ES-I3 (cell line): ENCODE results near the gene NHLRC4.
"Not testable (repeated sequence)": the region's sequence is repeated elsewhere in the genome, so short reads cannot be mapped to it uniquely, and the experiment has no call there.

Source experiments
- H3K36me3 ChIP-seq: 2 replicates; pipeline ENCODE4 v1.6.1; 2013; ENCODE audit warnings: mild to moderate bottlenecking, low read length, control low read depth, moderate library complexity; ENCODE audit not compliant: insufficient read depth
- H3K4me1 ChIP-seq: 2 replicates; pipeline ENCODE4 v1.6.1; 2013; ENCODE audit warnings: mild to moderate bottlenecking, control low read depth, low read length; ENCODE audit not compliant: insufficient read depth
- H3K9ac ChIP-seq: 2 replicates; pipeline ENCODE4 v1.6.1; 2013; ENCODE audit warnings: low read depth, mild to moderate bottlenecking, low read length, moderate library complexity
- H3K9me3 ChIP-seq: 2 replicates; pipeline ENCODE4 v1.6.1; 2013; ENCODE audit warnings: mild to moderate bottlenecking, low read length, moderate library complexity; ENCODE audit not compliant: control insufficient read depth, insufficient read depth

NHLRC4 gene

DNA sequence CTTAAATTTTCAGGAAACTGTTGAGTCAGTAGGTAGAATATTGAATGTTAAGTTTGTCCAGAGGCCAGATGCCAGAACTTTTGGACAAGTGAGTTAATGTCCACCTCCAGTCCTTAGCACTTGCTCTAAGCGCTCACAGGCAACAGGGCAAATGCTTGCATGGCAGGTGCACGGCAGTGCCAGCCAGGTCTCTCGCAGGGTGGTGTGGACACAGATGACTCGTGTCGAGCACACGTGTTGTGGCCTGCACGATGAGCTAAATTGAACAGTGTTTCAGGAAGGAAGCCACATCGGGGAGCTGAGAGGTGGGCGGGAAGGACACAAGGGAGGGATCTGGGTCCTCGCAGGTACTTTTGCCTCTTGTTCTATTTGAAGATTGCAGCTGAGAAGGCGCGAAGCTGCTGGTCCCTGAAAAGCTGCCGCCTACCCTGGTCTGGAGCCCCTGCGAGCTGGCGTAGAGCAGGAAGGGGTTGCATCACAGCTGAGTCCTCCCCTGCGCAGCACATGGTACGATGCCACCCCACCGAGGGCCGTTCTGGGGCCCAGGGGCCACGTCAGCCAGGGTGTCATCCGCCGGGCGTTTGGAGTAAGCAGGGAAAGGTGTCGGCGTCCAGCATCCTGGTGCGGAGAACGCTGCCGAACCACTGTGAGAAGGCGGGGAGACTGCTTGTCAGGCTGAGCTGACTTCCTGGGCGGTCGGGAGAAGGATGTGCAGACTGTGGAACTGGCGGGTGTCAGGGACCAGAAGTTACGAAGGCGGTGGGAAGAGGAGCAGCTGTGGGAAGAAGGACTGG lies 29.3 kb downstream of the NHLRC4 start:
- no peaks in the 10 kb centered on the region for H3K9me3 ChIP-seq
- no peak overlapping the region for H3K9ac ChIP-seq
- no peaks in the 10 kb centered on the region for H3K4me1 ChIP-seq
- H3K36me3 ChIP-seq: no peaks in the 10 kb centered on the region

DNA sequence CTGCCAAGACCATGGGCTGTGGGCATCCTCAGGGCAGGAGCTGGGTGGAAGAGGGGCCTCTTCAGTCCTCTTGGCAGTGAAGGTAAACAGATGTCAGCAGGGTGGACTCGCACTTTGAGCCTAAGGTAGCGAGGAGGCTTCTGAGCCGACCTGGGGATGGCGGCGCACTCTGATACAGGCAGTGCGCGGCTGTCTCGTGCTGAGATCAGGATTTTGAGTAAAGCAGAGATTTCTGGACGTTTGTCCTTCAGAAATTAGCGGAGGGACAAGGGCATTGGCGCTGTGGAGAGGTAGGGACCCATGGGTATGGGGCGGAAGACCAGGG lies 29.9 kb downstream of the NHLRC4 start:
- H3K9ac ChIP-seq: no peak overlapping the region
- no peaks in the 10 kb centered on the region for H3K9me3 ChIP-seq
- H3K36me3 ChIP-seq: no peaks in the 10 kb centered on the region
- no peaks in the 10 kb centered on the region for H3K4me1 ChIP-seq

DNA sequence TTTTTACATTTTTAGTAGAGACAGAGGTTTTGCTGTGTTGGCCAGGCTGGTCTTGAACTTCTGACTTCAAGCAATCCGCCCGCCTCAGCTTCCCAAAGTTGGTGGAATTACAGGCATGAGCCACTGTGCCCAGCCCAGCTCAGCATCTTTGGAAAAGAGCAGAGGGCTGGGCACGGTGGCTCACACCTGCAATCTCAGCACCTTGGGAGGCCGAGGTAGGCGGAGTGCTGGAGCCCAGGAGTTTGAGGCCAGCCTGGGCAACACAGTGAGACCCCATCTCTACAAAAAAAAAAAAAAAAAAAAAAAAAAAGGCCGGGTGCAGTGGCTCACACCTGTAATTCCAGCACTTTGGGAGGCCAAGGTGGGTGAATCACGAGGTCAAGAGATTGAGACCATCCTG lies 30.9 kb downstream of the NHLRC4 start:
- not testable (repeated sequence) for H3K4me1 ChIP-seq, H3K36me3 ChIP-seq, H3K9ac ChIP-seq, H3K9me3 ChIP-seq

DNA sequence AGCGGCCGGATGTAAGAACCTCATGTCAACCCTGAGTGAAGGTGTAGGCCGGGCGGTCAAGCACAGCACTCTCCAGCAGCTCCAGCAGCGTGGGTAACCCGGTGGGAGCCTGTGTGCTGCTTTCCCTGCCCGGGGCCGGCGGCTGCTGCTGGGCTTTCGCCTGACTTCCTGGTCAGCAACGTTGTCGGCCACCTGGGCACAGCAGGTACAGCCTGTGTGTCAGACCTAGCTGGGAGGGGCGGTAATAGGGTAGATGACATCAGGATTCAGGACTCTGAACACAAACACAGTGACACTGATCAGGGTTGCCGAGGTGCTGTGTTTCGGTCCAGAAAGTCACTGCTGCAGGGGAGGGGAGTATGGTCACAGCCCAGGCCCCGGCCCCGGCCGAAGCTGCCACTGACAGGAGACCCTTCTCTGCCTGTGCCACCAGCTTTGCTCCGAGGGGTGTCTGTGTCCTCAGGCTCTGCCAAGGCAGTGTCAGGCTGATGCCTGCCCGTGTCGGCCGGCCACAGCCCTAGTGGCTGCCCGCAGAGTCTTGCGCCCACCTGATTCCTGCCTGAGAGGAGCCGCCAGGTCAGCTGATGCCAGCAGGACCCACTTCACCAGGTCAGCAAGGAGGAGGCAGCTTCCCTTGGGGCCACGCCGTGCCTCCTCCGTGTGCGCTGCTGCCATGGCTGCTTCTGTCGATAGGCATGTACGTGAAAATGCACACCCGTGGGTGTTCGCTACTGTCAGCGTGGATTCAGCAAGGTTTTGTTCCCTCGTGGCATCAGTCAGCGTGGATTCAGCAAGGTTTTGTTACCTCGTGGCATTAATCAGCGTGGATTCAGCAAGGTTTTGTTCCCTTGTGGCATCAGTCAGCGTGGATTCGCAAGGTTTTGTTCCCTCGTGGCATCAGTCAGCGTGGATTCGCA lies 32.3 kb downstream of the NHLRC4 start:
- Histone ChIP-seq H3K4me1 (no peaks in the 10 kb centered on the region), H3K9me3 (no peaks in the 10 kb centered on the region), H3K36me3 (no peaks in the 10 kb centered on the region), H3K9ac (no peak overlapping the region)

DNA sequence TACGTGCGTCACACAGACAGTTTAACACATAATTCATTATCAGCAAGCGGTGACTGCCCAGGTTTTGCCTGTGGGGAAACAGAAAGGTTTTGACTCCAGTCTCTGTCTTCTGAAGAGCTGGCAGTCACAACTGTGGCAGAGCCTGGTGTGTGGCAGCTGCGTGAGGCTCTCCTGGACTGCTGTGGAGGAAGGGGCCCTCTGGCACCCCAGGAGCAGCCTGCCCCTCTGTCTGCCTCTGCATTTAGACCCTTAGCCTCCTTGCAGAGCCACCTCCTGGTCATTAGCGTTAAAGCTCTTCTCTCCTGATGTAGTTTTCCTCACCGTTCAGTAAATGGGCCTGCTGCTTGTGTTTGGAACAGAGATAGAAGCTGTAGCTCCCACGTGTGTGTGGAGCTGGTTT lies 34.0 kb downstream of the NHLRC4 start:
- Histone ChIP-seq H3K4me1 (no peaks in the 10 kb centered on the region), H3K36me3 (no peaks in the 10 kb centered on the region)

DNA sequence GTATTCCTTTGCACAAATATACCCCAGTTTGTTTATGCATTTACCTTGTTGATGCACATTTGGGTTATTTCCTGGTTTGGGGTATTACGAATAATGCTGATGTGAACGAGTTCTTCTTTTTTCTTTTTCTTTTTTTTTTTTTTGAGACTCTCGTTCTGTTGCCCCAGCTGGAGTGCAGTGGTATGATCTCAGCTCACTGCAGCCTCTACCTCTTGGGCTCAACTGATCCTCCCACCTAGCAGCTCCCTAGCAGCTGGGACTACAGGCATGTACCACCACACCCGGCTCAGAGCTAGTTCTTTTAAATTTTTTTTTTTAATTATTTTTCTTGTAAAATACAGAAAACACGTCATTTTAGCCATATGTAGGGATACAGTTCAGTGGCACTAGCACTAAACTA lies 37.1 kb downstream of the NHLRC4 start:
- no peaks in the 10 kb centered on the region; the same call in 1 of the 2 replicates for H3K9me3 ChIP-seq
- H3K4me1 ChIP-seq: no peaks in the 10 kb centered on the region
- H3K36me3 ChIP-seq: no peaks in the 10 kb centered on the region
- H3K9ac ChIP-seq: no peak overlapping the region

More for the DNA sequence above, 34.0 kb downstream of the NHLRC4 start:
- no peaks in the 10 kb centered on the region; the same call in 1 of the 2 replicates for H3K9me3 ChIP-seq
- H3K9ac ChIP-seq: no peak overlapping the region

DNA sequence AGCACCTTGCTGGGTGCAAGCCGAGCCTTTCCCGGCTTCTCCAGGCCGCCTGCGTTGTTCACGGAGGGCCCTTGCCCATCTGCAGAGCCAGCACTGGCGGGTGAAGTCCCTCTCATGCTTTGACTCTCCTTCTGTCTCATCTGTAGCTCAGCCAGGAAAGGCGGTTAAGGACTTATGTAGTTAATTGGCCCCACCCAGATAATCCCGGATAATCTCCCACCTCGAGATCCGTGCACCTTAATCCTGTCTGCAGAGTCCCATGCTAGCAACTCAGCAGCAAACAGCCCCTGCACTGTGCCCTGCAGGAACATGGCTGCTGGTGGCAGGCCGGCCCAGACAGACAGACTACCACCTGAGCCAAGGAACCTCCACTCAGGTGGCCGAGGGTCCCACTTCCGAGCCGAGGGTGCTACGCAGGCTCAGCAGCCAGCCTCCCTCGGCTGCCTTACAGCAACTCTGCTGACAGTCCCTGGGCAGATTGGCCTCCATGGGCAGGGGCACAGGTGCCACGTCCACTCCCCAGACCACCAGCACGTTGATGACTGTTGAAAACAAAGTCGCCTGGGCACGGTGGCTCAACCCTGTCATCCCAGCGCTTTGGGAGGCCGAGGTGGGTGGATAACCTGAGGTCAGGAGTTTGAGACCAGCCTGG lies 40.0 kb downstream of the NHLRC4 start:
- no peaks in the 10 kb centered on the region for H3K36me3 ChIP-seq
- 0 out of 2 replicates have a peak, but pooled peaks cover 3% of the 10 kb centered on the region for H3K4me1 ChIP-seq
- H3K9me3 ChIP-seq: no peaks in the 10 kb centered on the region; the same call in 1 of the 2 replicates
- no peak overlapping the region for H3K9ac ChIP-seq

DNA sequence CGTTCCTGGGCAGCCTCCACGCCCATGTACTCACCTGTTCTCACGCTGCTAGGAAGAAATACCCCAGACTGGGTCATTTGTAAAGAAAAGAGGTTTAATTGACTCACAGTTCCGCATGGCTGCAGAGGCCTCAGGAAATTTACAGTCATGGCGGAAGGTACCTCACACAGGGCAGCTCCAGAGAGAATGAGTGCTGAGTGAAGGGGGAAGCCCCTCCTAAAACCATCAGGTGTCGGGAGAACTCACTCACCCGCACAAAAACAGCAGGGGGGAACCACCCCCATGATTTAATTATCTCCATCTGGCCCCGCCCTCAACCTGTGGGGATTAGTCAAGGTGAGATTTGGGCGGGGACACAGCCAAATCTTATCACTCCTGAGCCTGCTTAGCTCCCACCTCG lies 41.2 kb downstream of the NHLRC4 start:
- no peaks in the 10 kb centered on the region for H3K36me3 ChIP-seq
- no peaks in the 10 kb centered on the region; the same call in 1 of the 2 replicates for H3K9me3 ChIP-seq
- no peak overlapping the region for H3K9ac ChIP-seq
- H3K4me1 ChIP-seq: 0 out of 2 replicates have a peak, but pooled peaks cover 3% of the 10 kb centered on the region

DNA sequence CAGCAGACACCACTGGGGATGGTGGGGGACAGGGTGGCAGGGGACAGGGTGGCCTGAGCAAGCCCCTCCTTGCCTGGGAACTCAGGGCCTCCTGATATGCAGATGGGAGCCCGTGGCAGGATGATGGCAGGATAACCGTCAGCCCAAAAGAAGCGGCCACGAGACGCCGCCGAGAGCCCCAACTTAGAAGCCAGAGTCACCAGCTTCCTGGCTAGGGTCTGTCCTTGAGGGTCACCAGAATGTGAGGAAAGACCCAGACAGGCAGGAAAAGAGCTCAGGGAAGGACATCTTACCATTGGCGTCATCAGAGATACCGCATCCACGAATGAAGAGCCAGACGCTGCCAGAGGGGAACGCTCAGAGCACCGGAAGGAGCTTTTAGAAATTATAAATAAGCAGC lies 42.5 kb downstream of the NHLRC4 start:
- no peaks in the 10 kb centered on the region; the same call in 1 of the 2 replicates for H3K9me3 ChIP-seq
- H3K9ac ChIP-seq: no peak overlapping the region
- no peaks in the 10 kb centered on the region for H3K36me3 ChIP-seq
- 0 out of 2 replicates have a peak, but pooled peaks cover 3% of the 10 kb centered on the region for H3K4me1 ChIP-seq

DNA sequence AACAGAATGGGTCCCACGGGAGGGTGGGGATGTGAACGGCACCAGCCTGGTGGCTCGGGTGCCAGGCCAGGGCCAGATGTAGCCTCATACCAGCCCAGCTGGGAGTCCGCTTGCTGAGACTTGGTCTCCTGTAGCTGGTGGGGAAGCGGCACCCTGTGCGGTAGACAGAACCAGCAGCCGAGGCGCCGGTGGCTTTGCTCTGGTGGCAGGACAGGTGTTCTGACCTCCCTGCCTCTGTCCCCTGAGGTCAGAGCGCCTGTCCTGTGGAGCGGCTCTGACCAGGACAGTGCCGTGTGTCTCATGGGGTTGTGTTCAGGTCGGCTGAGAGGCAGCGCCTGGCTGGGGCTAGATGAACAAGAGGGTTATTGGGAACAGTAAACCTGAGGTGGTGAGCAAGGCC lies 43.2 kb downstream of the NHLRC4 start:
- Histone ChIP-seq H3K36me3 (no peaks in the 10 kb centered on the region), H3K9ac (no peak overlapping the region), H3K9me3 (no peaks in the 10 kb centered on the region; the same call in 1 of the 2 replicates), H3K4me1 (0 out of 2 replicates have a peak, but pooled peaks cover 3% of the 10 kb centered on the region)

DNA sequence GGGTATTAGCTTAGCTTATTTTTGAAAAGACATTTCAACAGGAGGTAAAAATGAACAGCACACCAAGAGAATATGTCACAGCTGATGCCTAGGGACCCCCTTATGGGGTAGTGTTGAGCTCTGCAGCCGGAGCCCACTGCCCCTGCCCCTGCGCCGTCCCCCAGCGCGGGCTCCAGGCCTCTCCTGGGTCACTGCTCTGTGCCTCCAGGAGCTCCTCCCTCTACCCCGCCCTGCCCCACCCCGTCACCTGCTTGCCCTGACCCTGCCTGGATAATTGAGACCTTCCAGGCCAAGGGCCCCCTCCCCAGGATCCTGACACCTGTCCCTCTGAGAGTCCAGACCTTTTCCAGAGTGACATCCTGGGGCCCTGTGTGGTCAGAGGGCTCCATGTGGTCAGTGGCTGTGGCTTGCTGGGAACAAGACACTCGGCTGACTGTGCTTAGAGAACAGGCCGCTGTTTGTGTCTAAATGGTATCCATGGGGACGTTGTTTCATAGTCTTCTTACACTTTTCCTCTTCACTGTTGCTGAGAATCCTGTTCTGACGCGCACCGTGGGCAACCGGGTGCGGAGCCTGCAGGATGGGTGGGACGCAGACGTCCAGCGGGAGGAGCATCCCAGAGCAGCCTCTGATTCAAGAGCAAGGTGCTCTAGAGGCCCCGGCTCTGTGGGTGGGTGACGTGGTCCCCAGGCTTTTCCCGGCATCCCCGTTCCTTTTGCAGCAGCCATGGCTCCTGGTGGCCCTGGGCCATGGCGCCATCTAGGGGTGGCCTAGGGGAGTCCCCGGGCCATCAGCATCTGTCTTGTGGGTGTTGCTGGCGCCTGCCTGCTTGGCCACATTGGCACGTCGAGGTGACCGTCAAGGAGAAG lies 43.9 kb downstream of the NHLRC4 start:
- Histone ChIP-seq H3K9me3 (no peaks in the 10 kb centered on the region), H3K36me3 (no peaks in the 10 kb centered on the region), H3K9ac (no peak overlapping the region), H3K4me1 (0 out of 2 replicates have a peak, but pooled peaks cover 3% of the 10 kb centered on the region)

DNA sequence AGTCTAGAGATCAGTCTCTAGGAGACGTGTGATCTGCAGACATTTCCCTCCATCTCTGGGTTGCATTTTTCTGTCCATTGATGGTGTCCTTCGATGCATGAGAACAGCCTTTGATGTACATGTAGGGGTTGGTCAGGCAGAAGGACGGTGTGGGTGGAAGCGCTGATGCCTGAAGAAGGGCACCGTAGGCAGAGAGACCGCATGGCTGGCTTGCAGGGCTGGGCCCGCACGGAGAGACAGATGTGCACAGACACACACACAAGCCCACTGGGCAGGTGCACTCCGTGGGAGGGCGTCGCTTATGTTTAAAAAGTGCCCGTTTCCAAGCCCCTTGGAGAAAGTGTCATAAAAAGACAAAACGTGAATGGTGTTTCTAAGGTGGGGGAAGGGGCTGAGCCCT lies 48.3 kb downstream of the NHLRC4 start:
- H3K4me1 ChIP-seq: 0 out of 2 replicates have a peak, but pooled peaks cover 3% of the 10 kb centered on the region
- no peaks in the 10 kb centered on the region for H3K9me3 ChIP-seq
- no peak overlapping the region for H3K9ac ChIP-seq

DNA sequence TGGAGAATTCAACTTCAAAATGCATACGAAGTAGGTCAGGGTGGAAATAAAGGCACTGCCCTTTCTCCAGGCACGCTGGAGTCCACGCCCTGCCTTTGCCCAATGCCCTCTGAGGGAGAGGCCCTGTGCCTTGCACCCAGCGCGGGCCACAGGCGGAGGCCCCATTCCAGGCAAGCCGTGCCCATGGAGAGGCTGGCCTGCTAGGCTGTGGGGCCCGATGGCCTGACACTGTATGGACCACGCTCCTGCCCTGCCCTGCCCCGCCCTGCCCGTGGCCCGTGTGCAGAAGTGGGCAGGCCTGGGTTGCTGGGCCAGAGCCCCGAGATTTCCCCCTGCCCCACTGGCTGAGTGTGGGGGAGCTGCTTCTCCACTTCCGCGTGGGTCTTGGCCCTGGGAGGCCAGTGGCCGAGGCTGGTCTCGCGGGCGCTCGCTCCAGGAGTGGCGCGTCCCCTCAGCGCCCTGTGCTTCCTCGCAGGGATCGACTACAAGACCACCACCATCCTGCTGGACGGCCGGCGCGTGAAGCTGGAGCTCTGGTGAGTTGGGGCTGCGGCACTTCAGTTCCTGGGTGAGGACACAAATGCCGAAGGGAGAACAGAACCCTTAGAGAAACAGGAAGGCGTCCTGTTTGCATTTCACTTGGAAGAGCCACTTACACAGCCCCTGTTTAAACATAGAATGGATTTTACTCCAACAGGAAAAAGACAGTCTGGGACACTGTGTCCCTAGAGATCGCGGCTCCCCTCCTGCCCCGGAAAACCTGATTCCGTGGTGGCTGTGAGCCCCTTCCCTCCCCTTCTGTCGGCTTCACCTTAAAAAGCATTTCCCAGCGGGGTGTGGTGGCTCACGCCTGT lies 50.2 kb downstream of the NHLRC4 start:
- no peak overlapping the region for H3K9ac ChIP-seq
- no peaks in the 10 kb centered on the region for H3K9me3 ChIP-seq
- no peaks in the 10 kb centered on the region for H3K36me3 ChIP-seq
- H3K4me1 ChIP-seq: peaks cover 4% of the 10 kb centered on the region; the same call in 1 of the 2 replicates

More for the DNA sequence above, 48.3 kb downstream of the NHLRC4 start:
- no peaks in the 10 kb centered on the region for H3K36me3 ChIP-seq
